GM12873 (cell line): ENCODE data around the gene NLGN1.

Experiments
- CTCF ChIP-seq: IDR thresholded peaks from 2 replicates; pipeline ENCODE4 v1.5.1; 2012; ENCODE audit warnings: low read depth, mild to moderate bottlenecking, moderate library complexity, low read length, control low read depth; ENCODE audit not compliant: insufficient read depth; ENCODE audit errors: missing control alignments

NLGN1 gene

GRCh38 chr3:173410849-173411248 is 13.3 kb downstream of the NLGN1 start:
- TF ChIP-seq CTCF = no peak

- no peak for TF ChIP-seq CTCF
Measured at GRCh38 chr3:173411375-173411973, 13.9 kb downstream of the NLGN1 start.

- no peak for TF ChIP-seq CTCF
Measured at GRCh38 chr3:173416070-173416469, 18.5 kb downstream of the NLGN1 start.

GRCh38 chr3:173429076-173429475 is 31.5 kb downstream of the NLGN1 start:
- no peak for TF ChIP-seq CTCF

GRCh38 chr3:173429527-173429926 is 32.0 kb downstream of the NLGN1 start:
- TF ChIP-seq CTCF = no peak

- TF ChIP-seq CTCF = no peak
Measured at GRCh38 chr3:173430576-173430975, 33.0 kb downstream of the NLGN1 start.

- no peak for TF ChIP-seq CTCF
Measured at GRCh38 chr3:173439004-173439403, 41.5 kb downstream of the NLGN1 start.

GRCh38 chr3:173440514-173440913 is 43.0 kb downstream of the NLGN1 start:
- TF ChIP-seq CTCF = no peak
